Measurements from ENCODE around the gene HIGD2A. TPM values are rescaled to one million over a fixed set of nuclear protein-coding genes. Genes with fewer than 3 reads are reported as not detected.

The HIGD2A gene
- total RNA-seq, 1 donor = 61.7 TPM

DNA sequence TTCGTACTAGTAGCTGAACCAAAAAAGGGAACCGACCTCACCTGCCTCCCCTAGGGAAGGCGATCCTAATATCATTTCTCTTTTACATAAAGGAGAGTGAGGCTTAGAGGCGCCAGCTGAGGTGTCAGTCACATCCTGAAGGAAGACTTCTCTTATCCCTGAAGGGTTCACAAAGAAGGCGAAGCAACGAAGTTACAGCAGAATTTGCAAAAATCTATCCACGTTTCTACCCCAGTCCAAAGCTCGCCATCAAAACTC is 26.4 kb upstream of the HIGD2A start:
- H3K27me3 ChIP-seq (ENCODE audit: insufficient read depth, low read length) = no peaks in the 10 kb centered on the region
- peak overlapping the region; percentile 94 for H3K4me3 ChIP-seq (ENCODE audit: low read length)
- no peaks in the 10 kb centered on the region for H3K9me3 ChIP-seq (ENCODE audit: low read depth, low read length)
- H3K4me1 ChIP-seq (ENCODE audit: insufficient read depth, low read length) = peaks cover 42% of the 10 kb centered on the region

DNA sequence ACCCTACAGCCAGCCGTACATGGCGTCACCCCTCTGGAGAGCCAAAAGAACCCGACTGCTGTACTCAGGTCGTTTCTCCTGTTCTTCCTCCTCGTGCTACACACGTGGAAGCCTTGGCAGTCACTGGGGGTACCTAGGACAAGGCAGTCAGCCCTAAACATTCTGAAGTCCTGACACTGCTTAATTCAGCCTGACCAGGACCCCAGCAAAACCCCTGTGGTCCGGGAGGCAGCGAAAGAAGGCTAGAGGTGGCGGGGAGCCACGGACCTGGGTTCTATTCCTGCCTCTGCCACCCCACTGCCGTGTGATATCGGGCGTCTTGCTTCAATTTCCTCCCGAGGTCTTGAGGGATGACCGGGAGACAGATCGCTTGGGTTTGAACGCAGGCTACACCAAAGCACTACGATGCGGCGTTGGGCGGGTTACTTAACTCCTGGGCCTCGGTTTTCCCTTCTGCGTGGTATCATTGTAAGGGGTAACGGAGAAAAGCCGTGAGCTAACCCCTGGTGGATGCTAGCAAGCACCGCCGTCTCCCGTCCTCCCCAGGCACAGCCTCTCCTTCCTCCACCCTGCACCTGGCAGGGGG is 23.7 kb upstream of the HIGD2A start:
- Histone ChIP-seq H3K4me1 (ENCODE audit: insufficient read depth, low read length) (peaks cover 36% of the 10 kb centered on the region), H3K27me3 (ENCODE audit: insufficient read depth, low read length) (no peaks in the 10 kb centered on the region), H3K4me3 (ENCODE audit: low read length) (peak overlapping the region; percentile 53), H3K9me3 (ENCODE audit: low read depth, low read length) (no peaks in the 10 kb centered on the region)

DNA sequence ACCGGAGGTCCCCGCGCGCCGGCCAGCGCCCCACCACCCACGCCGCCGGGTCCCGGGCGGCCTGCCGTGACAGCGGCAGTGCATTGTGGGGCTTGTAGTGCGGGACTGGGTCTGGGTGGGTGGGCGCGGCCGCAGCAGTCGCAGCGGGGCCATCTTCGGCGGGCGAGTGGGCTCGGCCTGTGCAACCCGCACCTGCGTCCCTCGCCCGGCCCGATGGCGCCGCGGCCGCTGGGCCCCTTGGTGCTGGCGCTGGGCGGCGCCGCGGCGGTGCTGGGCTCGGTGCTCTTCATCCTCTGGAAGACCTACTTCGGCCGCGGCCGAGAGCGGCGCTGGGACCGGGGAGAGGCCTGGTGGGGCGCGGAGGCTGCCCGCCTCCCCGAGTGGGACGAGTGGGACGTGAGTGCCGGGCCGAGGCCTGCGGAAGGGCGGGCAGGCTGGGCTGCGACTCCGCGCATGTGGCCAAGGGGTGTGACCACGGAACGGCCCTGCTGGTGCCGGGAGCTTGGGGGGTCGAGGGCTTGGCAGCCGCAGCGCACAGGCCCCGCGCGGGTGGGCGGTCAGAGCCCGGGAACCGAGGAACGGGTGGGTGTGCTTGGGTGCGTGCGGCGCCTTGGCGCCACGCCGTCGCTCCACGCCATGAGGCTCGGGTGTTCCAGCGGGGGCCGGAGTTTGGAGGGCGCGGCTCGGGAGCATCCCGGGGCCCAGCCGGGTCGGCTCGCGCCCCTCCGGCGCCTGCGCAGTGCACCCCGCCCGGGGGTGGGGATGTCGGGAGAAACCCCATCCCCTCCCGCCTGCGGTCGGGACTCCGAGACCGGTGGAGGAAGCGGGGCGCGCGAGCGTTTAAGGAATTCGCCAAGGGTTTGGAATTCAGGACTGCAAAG is 23.0 kb upstream of the HIGD2A start, which contains the start of gene ARL10:
TSS of gene ARL10 (plus strand) at position 137 of the 881 bp plus-strand sequence. CDS start at position 214, 77 bp downstream.
- Histone ChIP-seq H3K9me3 (ENCODE audit: low read depth, low read length) (no peaks in the 10 kb centered on the region), H3K27me3 (ENCODE audit: insufficient read depth, low read length) (no peaks in the 10 kb centered on the region), H3K4me3 (ENCODE audit: low read length) (peak within 1 kb of the TSS; percentile 53), H3K4me1 (ENCODE audit: insufficient read depth, low read length) (peaks cover 30% of the 10 kb centered on the region)

DNA sequence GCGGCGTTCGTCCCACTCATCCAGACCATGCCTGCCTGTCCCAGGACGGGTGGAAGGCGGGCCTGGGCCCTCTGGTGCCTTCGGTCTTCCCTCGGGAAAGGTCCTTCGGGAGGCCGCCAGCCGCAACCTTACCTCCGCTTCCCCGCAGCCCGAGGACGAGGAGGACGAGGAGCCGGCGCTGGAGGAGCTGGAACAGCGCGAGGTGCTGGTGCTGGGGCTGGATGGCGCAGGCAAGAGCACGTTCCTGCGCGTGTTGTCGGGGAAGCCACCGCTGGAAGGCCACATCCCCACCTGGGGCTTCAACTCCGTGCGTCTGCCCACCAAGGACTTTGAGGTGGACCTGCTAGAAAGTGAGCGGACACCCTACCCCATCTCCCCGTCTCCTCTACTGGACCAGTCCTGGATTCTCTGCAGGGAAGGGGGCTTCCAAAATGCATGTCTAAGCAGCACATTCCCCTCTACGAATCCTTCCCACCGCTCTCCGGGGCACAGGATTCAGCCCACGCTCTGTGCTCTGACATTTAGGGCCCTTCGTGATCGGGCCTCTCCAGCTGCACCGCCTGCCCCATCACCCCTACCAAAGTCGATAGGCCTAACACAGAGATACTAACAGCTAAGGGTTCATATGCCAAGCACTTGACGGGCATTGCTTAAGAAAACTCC is 22.2 kb upstream of the HIGD2A start:
- H3K9me3 ChIP-seq (ENCODE audit: low read depth, low read length) = no peaks in the 10 kb centered on the region
- H3K4me1 ChIP-seq (ENCODE audit: insufficient read depth, low read length) = peaks cover 24% of the 10 kb centered on the region
- H3K27me3 ChIP-seq (ENCODE audit: insufficient read depth, low read length) = no peaks in the 10 kb centered on the region
- no peak overlapping the region for H3K4me3 ChIP-seq (ENCODE audit: low read length)

GRCh38 chr5:176368726-176369125 is 19.8 kb upstream of the HIGD2A start:
- Histone ChIP-seq H3K4me3 (ENCODE audit: low read length) (no peak overlapping the region), H3K9me3 (ENCODE audit: low read depth, low read length) (no peaks in the 10 kb centered on the region), H3K4me1 (ENCODE audit: insufficient read depth, low read length) (peaks cover 16% of the 10 kb centered on the region), H3K27me3 (ENCODE audit: insufficient read depth, low read length) (no peaks in the 10 kb centered on the region)

DNA sequence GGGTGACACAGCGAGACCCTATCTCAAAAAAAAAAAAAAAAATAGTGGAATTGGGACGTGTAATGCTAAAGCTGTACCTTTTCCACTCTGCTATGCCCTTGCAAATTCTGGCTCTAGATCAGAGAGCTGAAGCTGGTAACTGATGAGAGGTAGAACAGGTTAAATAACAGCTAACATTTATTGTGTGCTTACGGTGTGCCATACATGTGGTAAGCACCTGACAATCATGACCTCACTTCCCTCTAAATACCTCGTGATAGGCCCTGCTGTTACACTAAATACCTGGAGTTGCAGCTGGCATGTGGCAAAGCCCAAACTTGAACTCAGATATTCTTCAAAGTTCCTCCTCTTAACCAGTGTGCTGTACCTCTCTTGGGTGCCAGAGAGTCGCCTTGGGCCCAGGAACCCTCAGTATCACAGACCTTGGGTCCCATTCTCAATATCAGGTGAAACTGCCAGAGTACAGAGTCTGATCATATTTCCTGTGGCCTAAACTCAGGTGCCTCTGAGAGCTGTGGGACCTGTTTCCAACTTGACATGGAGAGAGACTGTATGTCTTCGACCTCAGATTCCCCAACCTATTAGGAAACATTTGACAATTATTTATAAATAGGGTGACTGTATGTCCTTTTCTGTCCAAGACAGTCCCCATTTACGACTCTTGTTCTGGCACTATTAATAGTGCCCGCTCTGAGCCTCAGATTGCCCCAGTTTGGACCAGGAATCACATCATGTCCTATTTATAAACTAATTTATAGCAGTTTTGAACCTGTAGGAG is 18.4 kb upstream of the HIGD2A start:
- Histone ChIP-seq H3K27me3 (ENCODE audit: insufficient read depth, low read length) (no peaks in the 10 kb centered on the region), H3K9me3 (ENCODE audit: low read depth, low read length) (no peaks in the 10 kb centered on the region), H3K4me1 (ENCODE audit: insufficient read depth, low read length) (peaks cover 11% of the 10 kb centered on the region), H3K4me3 (ENCODE audit: low read length) (no peak overlapping the region)

DNA sequence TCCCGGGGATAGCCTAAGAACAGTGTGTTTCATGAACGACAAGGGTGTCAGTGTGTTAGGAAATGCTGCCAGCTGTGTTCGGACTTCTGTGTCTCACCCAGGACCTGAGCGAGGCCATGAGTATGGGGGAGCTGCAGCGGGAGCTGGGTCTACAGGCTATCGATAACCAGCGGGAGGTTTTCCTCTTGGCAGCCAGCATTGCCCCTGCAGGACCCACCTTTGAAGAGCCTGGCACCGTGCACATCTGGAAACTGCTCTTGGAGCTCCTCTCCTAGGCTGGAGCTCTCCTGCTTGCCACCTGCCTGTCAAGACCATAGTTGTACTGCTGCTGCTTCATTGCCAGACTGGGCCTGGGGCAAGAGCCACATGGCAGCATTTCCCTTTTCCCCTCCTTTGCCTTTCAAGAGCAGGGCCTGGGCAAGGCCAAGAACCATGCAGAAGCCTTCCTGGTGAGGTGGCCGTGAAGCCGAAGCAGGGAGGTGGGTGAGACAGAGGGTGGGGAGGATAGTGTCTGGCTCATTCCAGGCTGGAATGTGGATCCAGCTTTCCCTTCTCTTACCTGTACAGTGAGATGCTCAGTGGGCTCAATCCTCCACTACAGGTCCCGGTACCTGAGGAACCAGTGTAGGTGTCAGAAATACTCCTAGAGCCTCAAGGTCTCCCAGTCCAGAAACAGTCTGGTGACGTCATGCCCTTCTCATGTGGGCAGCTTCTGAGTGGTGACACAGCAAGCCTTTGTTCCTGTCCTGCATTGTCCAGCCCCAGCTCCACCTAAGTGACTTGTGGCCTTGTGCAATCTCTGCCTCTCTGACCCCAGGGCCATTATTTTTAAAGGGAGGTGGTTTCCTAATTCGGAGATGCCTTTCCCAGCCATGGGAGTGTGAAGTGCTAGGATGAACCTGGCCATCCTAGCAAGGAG is 16.7 kb upstream of the HIGD2A start:
- Histone ChIP-seq H3K9me3 (ENCODE audit: low read depth, low read length) (no peaks in the 10 kb centered on the region), H3K27me3 (ENCODE audit: insufficient read depth, low read length) (no peaks in the 10 kb centered on the region), H3K4me1 (ENCODE audit: insufficient read depth, low read length) (no peaks in the 10 kb centered on the region), H3K4me3 (ENCODE audit: low read length) (no peak overlapping the region)

DNA sequence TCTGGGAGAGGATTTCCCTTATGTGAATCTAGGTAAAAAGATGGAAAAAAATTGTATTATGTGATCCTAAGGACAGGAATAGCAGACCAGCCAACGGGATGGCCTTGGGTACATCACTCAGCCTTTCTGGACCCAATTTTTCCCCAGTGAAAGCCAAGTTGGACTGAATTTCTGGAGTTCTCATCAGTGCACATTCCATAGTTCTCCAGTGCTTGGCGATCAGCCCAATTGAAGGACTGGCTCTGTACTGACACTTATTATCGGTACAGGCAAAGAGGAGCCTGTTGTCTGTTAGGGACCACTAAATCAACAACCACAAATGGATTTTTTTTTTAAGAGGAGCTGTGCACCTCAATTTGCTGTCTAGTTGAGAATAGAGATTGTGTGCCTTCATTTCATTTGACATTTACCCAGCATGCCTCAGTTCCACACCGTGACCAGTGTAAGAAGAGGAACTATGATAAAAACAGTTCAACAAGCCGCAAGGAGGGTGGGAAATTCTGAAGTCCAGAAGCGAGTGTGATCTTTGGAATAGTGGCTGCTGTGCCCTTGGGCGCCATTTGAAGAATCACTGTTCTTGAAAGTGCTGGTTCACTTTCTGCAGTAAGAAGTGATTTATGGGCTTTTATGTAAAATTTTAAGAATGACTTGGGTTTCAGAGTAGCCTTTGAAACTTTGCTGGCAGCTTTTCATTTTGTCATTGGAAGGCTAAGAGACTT is 15.3 kb upstream of the HIGD2A start:
- Histone ChIP-seq H3K9me3 (ENCODE audit: low read depth, low read length) (no peaks in the 10 kb centered on the region), H3K4me1 (ENCODE audit: insufficient read depth, low read length) (no peaks in the 10 kb centered on the region), H3K27me3 (ENCODE audit: insufficient read depth, low read length) (no peaks in the 10 kb centered on the region), H3K4me3 (ENCODE audit: low read length) (no peak overlapping the region)

DNA sequence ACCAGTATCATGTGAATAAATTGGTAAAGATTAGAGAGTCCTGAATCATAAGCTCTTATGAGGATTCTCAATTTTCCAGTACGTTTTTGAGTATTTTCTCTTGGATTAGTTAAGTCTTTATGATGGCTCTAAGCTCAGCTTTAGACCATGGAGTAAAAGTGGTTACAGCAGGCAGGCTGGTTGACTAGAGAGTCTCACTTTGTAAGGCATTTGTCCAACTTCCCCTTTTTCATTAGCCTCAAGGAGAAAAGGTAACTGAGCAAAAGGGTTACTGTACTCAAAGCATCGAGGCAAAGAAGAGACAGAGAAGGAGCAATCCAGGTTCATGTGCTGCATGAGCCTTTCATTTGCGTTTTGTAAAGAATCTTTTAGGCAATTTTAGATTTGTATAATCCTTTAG is 8.7 kb upstream of the HIGD2A start:
- no peak overlapping the region for H3K4me3 ChIP-seq (ENCODE audit: low read length)
- no peaks in the 10 kb centered on the region for H3K9me3 ChIP-seq (ENCODE audit: low read depth, low read length)
- H3K27me3 ChIP-seq (ENCODE audit: insufficient read depth, low read length) = no peaks in the 10 kb centered on the region
- peaks cover 5% of the 10 kb centered on the region for H3K4me1 ChIP-seq (ENCODE audit: insufficient read depth, low read length)

- Histone ChIP-seq H3K27me3 (ENCODE audit: insufficient read depth, low read length) (no peaks in the 10 kb centered on the region), H3K4me1 (ENCODE audit: insufficient read depth, low read length) (peaks cover 7% of the 10 kb centered on the region), H3K9me3 (ENCODE audit: low read depth, low read length) (no peaks in the 10 kb centered on the region), H3K4me3 (ENCODE audit: low read length) (no peak overlapping the region)
Observed at GRCh38 chr5:176381423-176381822, 7.1 kb upstream of the HIGD2A start.

DNA sequence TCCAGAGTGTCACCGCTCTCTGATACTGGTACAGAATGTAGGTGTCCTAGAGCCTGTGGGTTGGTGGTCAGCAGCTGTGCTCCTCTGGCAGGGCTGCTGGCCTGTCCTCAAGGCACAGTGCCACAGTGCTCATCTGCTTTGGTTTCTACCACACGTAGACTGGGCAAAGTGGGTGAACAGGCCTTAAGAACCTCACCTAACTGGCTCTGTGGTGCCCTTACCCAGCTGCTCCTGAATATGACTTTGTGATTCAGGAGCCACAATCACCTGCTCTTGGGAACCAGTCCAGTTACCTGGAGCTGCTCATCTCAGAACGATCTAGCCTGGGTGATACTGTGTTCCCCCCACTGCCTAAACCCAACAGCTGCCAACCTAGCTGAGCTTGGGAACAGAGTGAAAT is 6.6 kb upstream of the HIGD2A start:
- H3K9me3 ChIP-seq (ENCODE audit: low read depth, low read length) = no peaks in the 10 kb centered on the region
- H3K4me1 ChIP-seq (ENCODE audit: insufficient read depth, low read length) = peaks cover 12% of the 10 kb centered on the region
- H3K4me3 ChIP-seq (ENCODE audit: low read length) = no peak overlapping the region
- no peaks in the 10 kb centered on the region for H3K27me3 ChIP-seq (ENCODE audit: insufficient read depth, low read length)

- H3K4me1 ChIP-seq (ENCODE audit: insufficient read depth, low read length) = peaks cover 20% of the 10 kb centered on the region
- H3K9me3 ChIP-seq (ENCODE audit: low read depth, low read length) = no peaks in the 10 kb centered on the region
- no peaks in the 10 kb centered on the region for H3K27me3 ChIP-seq (ENCODE audit: insufficient read depth, low read length)
- H3K4me3 ChIP-seq (ENCODE audit: low read length) = no peak overlapping the region
Observed at GRCh38 chr5:176382721-176383120, 5.8 kb upstream of the HIGD2A start.

DNA sequence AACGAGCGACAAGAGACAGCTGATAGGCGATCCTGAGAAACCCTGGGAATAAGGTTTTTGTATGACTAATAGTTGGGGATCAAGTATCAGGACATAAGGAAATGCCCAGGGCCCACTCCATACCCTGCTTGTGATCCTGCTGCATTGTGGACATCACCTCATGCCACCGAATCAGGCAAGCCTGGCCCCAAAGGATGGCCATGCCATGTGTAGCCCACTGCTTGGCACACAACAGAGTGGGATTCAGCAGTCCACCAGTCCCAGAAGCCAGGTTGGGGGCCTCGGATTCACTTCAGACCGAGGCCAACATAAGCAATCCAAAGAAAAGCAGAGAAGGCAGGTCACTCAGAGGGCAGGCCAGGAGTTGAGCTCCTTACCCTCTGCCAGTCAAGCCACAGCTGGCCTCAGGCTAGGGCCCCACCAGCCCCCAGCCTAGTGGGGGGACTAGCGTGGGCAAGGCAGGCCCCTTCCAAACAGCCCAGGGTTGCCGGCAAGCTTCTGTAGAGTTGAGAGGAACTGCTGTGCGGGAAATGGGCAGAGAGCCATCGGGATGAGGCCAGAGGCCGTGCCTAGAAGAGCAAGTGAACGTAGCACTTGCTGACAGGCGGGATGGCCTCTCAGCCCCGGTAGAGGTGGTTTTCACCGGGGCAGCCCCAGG is 5.2 kb upstream of the HIGD2A start:
- Histone ChIP-seq H3K9me3 (ENCODE audit: low read depth, low read length) (no peaks in the 10 kb centered on the region), H3K4me3 (ENCODE audit: low read length) (no peak overlapping the region), H3K27me3 (ENCODE audit: insufficient read depth, low read length) (no peaks in the 10 kb centered on the region), H3K4me1 (ENCODE audit: insufficient read depth, low read length) (peaks cover 25% of the 10 kb centered on the region)
